Lower leg skin (tissue), 3 donors: Measurements from ENCODE around the gene RND2.

Experiments used
- POLR2A ChIP-seq, 2 donors: fragments of 450-650 bp; IDR thresholded peaks; one replicate each; pipeline ENCODE4 v1.6.1; 2016 to 2017; ENCODE audit warnings: antibody characterized with exemption in 2 of 2, mild to moderate bottlenecking in 1 of 2, moderate library complexity in 1 of 2
- TF ChIP-seq, protein P1 (sequence below), 3 donors: fragments of 450-650 bp; IDR thresholded peaks; one replicate each; pipeline ENCODE4 v1.5.1; 2016; ENCODE audit warnings: antibody characterized with exemption in 3 of 3, mild to moderate bottlenecking in 3 of 3, moderate library complexity in 2 of 3

GRCh38 chr17:43070872-43071271 is 45.8 kb downstream of the RND2 start:
- TF ChIP-seq, protein P1, sequence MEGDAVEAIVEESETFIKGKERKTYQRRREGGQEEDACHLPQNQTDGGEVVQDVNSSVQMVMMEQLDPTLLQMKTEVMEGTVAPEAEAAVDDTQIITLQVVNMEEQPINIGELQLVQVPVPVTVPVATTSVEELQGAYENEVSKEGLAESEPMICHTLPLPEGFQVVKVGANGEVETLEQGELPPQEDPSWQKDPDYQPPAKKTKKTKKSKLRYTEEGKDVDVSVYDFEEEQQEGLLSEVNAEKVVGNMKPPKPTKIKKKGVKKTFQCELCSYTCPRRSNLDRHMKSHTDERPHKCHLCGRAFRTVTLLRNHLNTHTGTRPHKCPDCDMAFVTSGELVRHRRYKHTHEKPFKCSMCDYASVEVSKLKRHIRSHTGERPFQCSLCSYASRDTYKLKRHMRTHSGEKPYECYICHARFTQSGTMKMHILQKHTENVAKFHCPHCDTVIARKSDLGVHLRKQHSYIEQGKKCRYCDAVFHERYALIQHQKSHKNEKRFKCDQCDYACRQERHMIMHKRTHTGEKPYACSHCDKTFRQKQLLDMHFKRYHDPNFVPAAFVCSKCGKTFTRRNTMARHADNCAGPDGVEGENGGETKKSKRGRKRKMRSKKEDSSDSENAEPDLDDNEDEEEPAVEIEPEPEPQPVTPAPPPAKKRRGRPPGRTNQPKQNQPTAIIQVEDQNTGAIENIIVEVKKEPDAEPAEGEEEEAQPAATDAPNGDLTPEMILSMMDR (IDR thresholded peaks at IDR 0.05) = no peak
- TF ChIP-seq POLR2A (IDR thresholded peaks at IDR 0.05) = no peak
